Measurements from ENCODE around the gene NBAS.

NBAS gene

GRCh38 chr2:15591373-15591691, 30.2 kb upstream of the NBAS start:
- peak; percentile 28 for DNase-seq (ENCODE audit: low spot score)

GRCh38 chr2:15588329-15588919, 27.3 kb upstream of the NBAS start:
- peak; percentile 42 for DNase-seq (ENCODE audit: low spot score)

- no peak for DNase-seq (ENCODE audit: low spot score)
These were observed 23.8 kb upstream of the NBAS start for GRCh38 chr2:15584767-15585469.

GRCh38 chr2:15584316-15584715, 23.2 kb upstream of the NBAS start:
- DNase-seq (ENCODE audit: low spot score) = no peak

GRCh38 chr2:15583826-15584225, 22.7 kb upstream of the NBAS start:
- no peak for DNase-seq (ENCODE audit: low spot score)

GRCh38 chr2:15582710-15583357, 21.7 kb upstream of the NBAS start:
- no peak for DNase-seq (ENCODE audit: low spot score)

GRCh38 chr2:15580451-15580850, 19.3 kb upstream of the NBAS start:
- DNase-seq (ENCODE audit: low spot score) = no peak

- no peak for DNase-seq (ENCODE audit: low spot score)
These were observed 18.5 kb upstream of the NBAS start for GRCh38 chr2:15579641-15580040.

- peak; percentile 30 for DNase-seq (ENCODE audit: low spot score)
These were observed 16.1 kb upstream of the NBAS start for GRCh38 chr2:15577071-15577735.

- no peak for DNase-seq (ENCODE audit: low spot score)
These were observed 10.6 kb upstream of the NBAS start for GRCh38 chr2:15571729-15572128.

GRCh38 chr2:15570104-15570503, 9.0 kb upstream of the NBAS start:
- DNase-seq (ENCODE audit: low spot score) = no peak

- DNase-seq (ENCODE audit: low spot score) = no peak
These were observed 7.7 kb upstream of the NBAS start for GRCh38 chr2:15568874-15569273.

GRCh38 chr2:15566912-15567311, 5.8 kb upstream of the NBAS start:
- DNase-seq (ENCODE audit: low spot score) = no peak

- DNase-seq (ENCODE audit: low spot score) = no peak
These were observed 5.0 kb upstream of the NBAS start for GRCh38 chr2:15565994-15566671.

- no peak for DNase-seq (ENCODE audit: low spot score)
These were observed 4.3 kb upstream of the NBAS start for GRCh38 chr2:15565392-15565791.

- no peak for DNase-seq (ENCODE audit: low spot score)
These were observed 2.3 kb upstream of the NBAS start for GRCh38 chr2:15563227-15564100.

GRCh38 chr2:15562354-15563031, 1.4 kb upstream of the NBAS start:
- DNase-seq (ENCODE audit: low spot score) = no peak

GRCh38 chr2:15561574-15562344, 625 bp upstream of the NBAS start:
- DNase-seq (ENCODE audit: low spot score) = no peak

- DNase-seq (ENCODE audit: low spot score) = no peak
These were observed 770 bp downstream of the NBAS start for GRCh38 chr2:15560140-15560987.
